GM18499 (cell line): Measurements from ENCODE around the gene SIRPA.
A peak's percentile ranks its signal among the peaks of the same experiment; 100 is the strongest.

ENCODE experiments used
- ATAC-seq: cut with Tn5 transposase; IDR thresholded peaks from one replicate; pipeline ENCODE4 v1.9.1; 2021; ENCODE audit warnings: moderate number of reproducible peaks; ENCODE audit not compliant: insufficient read depth, unreplicated experiment

The SIRPA gene

DNA sequence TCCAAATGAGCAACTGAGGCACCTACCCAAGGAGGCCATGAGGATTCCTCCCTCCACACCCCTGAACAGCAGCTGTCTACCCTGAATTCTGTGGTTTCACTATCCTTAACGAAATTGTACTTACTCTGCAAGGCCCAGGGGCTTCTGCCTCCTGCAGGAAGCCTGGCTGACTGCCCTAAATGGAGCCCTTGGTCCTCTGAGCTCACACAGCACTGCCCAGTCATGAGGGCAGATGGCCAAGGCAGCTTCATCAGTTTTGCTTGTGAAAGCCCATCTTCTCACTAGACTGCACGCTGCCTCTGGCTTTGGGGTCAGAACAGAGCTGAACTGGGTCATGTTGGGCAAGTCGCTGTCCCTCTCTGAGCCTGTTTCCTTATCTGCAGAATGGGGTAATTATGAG, 26.4 kb upstream of the SIRPA start:
- ATAC-seq, result no peak

DNA sequence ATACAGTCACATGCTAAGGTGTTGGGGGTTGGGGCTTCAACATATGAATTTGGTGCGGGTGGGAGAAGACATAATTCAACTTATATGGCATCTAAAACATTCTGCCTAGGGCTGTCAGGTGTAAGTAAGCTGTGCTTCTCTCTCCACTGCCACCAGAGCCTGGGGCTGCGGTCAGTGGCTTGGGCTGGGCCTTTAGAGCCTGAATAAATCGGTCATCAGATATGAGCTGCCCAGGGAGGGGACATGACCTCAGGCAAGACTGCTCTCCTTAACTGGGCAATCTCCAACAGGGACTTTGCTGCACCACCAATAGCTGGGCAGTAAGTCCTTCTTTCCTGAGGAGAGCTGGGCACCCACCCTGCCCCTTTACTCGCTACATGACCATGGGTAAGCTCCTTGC, 24.9 kb upstream of the SIRPA start:
- ATAC-seq, result no peak

GRCh38 chr20:1870792-1871550, 24.2 kb upstream of the SIRPA start:
- ATAC-seq, result peak; percentile 64

- no peak for ATAC-seq
Measured at GRCh38 chr20:1871807-1872458, 23.3 kb upstream of the SIRPA start.

- no peak for ATAC-seq
Measured at GRCh38 chr20:1872459-1873097, 22.6 kb upstream of the SIRPA start.

DNA sequence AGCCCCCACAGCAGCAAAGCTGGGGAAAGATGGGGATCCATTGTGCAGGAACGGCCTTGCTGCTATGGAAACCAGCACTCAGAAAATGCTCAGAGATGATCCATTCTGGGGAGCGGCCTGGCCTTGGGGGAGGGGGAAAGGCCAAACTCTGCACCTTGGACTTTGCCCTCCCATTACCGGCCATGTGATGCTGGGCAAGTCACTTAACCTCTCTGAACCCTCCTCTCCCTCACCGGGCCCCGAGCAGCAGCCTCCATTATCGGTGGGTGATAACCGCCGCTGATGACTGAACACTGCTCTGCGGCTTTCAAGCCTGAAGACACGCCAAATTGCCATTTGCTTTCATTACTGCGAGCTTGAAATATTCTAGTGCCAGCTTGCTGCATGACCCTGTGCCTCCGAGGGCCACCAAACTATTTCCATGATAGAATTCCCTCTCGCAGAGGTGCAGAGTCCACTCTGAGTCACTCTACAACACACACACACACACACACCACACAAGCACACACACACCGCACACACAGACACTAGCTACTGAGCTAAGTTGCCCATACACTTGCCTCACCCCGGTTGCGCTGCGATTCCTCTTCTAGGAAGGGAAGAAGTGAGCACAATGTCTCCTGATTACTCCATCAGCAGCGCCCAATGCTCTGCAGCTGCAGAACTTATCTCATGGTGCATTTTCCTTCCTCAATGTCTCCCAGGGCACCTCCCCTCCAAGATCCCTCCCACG, 20.6 kb upstream of the SIRPA start:
- no peak for ATAC-seq

DNA sequence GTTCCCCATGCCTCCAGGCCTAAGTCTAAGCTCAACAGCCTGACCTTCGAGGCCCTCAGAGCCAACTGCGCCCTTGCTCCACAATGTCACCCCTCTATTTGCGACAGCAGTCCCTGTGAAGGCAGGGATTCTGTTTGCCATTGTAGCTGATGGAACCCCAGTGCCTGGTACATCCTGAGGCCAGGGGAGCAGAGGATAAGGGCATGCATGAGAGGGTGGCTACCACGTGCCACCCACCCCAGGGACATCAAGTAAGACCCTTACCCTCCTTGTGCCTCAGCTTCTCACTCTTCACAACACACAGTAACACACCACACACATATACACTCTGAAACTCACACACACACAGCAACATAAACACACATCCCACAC, 20.0 kb upstream of the SIRPA start:
- no peak for ATAC-seq

DNA sequence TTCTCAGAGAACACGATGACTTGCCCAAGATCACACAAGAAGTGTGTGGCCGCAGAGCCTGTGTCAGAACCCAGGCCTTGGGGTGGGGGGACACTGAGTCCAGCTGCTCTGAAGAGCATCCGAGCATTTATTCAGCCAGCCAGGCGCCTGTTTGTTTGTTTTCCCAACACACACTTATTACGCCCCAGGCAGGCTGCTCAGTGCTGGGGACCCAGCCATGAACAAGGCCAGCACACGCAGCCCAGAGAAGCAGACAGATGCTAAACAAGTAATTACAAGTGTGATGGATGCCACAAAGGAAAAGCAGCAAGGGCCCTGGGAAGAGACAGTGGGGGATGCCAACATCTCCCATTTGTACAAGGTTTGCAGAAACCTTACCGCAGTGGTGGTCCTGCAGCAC, 19.4 kb upstream of the SIRPA start:
- ATAC-seq, result no peak

- ATAC-seq, result no peak
Measured at GRCh38 chr20:1876217-1876921, 18.8 kb upstream of the SIRPA start.

- no peak for ATAC-seq
Measured at GRCh38 chr20:1876975-1877608, 18.1 kb upstream of the SIRPA start.

DNA sequence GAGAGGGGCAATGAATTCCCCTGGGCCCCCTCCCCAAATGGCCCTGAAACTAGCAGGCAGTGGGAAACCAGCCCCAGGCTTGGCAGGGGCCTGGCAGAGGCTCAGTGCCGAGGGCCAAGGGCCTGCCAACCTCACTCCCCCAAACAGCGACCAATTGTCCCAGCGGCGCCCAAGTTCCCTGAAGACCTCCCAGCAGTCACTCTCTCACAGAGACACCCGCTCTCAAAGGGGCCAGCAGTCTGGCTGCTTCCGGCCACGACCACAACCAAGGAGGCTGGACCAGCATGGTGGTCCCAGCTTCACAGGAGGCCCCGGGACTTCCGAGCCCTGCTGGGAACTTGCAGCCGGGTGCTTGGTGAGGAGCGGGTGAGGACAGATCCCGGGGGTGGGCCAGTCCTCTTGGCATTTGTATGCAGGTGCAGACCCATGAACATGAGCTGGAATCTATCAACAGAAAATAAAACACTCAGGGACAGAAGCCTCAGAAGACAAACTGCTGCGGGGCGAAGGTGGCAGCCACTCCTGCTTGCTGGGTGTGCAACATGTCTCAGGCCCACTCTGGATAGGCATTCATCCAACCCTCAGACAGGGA, 17.5 kb upstream of the SIRPA start:
- no peak for ATAC-seq

DNA sequence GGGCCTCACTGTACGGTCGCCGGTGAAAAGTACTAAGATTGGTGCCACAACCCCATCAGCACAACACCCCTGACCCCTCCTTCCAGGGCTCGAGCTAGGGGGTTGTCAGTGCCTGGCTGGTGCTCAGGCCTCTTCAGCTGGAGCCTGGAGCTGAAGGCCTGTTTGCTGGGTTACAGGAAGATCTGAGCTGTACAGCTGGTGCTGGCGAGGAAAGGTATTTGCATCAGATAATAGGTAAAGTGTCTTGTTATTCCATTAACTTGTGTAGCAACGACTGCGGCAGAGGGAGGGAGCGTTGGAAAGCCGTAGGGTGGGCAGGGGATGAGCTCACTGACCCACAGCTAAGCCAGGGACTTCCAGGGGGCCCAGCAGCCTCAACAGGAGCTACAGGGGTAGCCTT, 15.8 kb upstream of the SIRPA start:
- ATAC-seq, result no peak

GRCh38 chr20:1879934-1880333, 15.3 kb upstream of the SIRPA start:
- ATAC-seq, result no peak

- ATAC-seq, result no peak
Measured at GRCh38 chr20:1880529-1881239, 14.5 kb upstream of the SIRPA start.

DNA sequence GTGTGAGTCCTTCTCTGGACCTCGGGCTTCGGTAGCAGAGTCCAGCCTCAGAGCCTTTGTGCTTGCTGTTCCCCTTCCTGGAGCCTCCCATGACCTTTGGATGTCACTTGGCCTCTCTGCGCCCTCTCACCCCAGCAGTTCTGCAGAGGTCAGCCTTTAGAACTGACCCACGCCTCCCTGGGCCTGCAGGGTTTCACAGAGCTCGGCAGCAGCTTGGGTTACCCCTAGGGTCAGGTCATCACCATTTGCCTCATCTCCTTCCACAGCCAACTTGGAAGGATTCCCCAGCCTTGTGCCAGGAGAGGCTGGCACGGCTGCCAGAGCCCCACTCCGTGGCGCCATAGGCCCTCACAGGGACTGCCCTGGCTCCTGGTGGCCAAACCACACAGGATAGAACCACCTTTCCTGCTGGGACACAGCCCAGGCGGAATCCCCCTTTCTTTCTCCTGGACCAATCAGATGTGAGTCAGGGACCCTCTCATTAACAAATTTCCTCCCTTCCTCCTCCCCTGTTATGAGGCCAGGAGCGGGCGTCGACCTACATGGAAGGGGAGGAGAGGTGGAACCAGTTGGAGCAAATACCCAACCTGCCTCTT, 13.9 kb upstream of the SIRPA start:
- ATAC-seq, result no peak

- no peak for ATAC-seq
Measured at GRCh38 chr20:1882026-1882425, 13.2 kb upstream of the SIRPA start.

DNA sequence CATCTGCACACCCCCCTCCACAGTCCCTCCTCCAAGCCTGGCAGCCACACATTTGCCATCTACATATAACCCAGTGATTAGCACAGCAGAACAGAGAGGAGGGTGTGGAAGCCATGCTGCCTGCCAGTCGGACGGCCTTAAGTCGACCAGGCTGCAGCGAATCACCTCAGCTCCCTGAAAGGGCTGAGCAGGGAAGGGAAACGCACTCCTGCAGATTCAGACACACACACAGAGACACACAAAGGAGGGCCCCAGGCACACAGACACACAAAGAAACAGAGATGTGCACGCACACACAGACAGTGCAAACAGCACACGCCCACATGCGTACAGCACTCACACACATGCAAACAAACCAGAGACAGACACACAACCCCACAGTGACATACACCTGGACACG, 11.2 kb upstream of the SIRPA start:
- no peak for ATAC-seq

- ATAC-seq, result no peak
Measured at GRCh38 chr20:1885254-1885653, 10.0 kb upstream of the SIRPA start.
